GM23338 (cell line): ENCODE data around the gene FN3K. TPM values are rescaled to one million over a fixed set of nuclear protein-coding genes. Genes with fewer than 3 reads are reported as not detected.

Experiments
- ATAC-seq: fragments of 200-7000 bp; cut with Tn5 transposase; 3 replicates; pipeline ENCODE4 v1.9.1; 2020
- DNase-seq: peaks from one replicate; pipeline ENCODE4 v3.0.0-alpha.2; 2015; ENCODE audit warnings: low spot score
- H2AFZ ChIP-seq: fragments of 200-600 bp; sonication (generic); 2 replicates; pipeline ENCODE4 v1.8.0; 2016; ENCODE audit warnings: antibody characterized with exemption, mild to moderate bottlenecking, moderate library complexity
- H3F3A ChIP-seq: fragments of 200-600 bp; sonication (generic); replicated peaks from 2 replicates; pipeline ENCODE4 v1.8.0; 2017; ENCODE audit warnings: antibody characterized with exemption, mixed run types, low read depth
- H3K27ac ChIP-seq: fragments of 200-600 bp; sonication (generic); 2 replicates; pipeline ENCODE4 v1.6.1; 2016; ENCODE audit warnings: low read depth
- H3K27me3 ChIP-seq: fragments of 200-600 bp; sonication (generic); 2 replicates; pipeline ENCODE4 v1.8.0; 2016; ENCODE audit warnings: mild to moderate bottlenecking, mixed run types, moderate library complexity; ENCODE audit not compliant: insufficient read depth
- H3K36me3 ChIP-seq: fragments of 200-600 bp; sonication (generic); 2 replicates; pipeline ENCODE4 v1.8.0; 2016; ENCODE audit warnings: mild to moderate bottlenecking; ENCODE audit not compliant: insufficient read depth
- H3K4me1 ChIP-seq: fragments of 200-600 bp; sonication (generic); 2 replicates; pipeline ENCODE4 v1.8.0; 2016; ENCODE audit warnings: mild to moderate bottlenecking, moderate library complexity; ENCODE audit not compliant: insufficient read depth
- H3K4me2 ChIP-seq: fragments of 200-600 bp; sonication (generic); 2 replicates; pipeline ENCODE4 v1.7.1; 2017; ENCODE audit warnings: mixed run types
- H3K4me3 ChIP-seq: fragments of 200-600 bp; sonication (generic); 2 replicates; pipeline ENCODE4 v1.6.1; 2016; ENCODE audit warnings: mixed run types
- H3K79me2 ChIP-seq: fragments of 200-600 bp; sonication (generic); replicated peaks from 2 replicates; pipeline ENCODE4 v1.8.0; 2017; ENCODE audit warnings: mild to moderate bottlenecking; ENCODE audit not compliant: insufficient read depth
- H3K9me2 ChIP-seq: fragments of 200-600 bp; sonication (generic); 2 replicates; pipeline ENCODE4 v1.8.0; 2017; ENCODE audit not compliant: insufficient read depth
- H4K20me1 ChIP-seq: fragments of 200-600 bp; sonication (generic); replicated peaks from 2 replicates; pipeline ENCODE4 v1.8.0; 2017; ENCODE audit warnings: mild to moderate bottlenecking; ENCODE audit not compliant: insufficient read depth
- H3K27ac Mint-ChIP-seq: 2 replicates; pipeline ENCODE4 v1.8.0; 2020; ENCODE audit warnings: inconsistent platforms, mild to moderate bottlenecking, moderate library complexity, mixed read lengths
- H3K27me3 Mint-ChIP-seq: 3 replicates; pipeline ENCODE4 v1.8.0; 2022; ENCODE audit warnings: low read depth, mild to moderate bottlenecking, moderate library complexity, mixed read lengths, inconsistent platforms; ENCODE audit not compliant: insufficient read depth, poor library complexity
- H3K36me3 Mint-ChIP-seq: 3 replicates; pipeline ENCODE4 v1.8.0; 2021; ENCODE audit warnings: low read depth, mild to moderate bottlenecking, inconsistent platforms, moderate library complexity, mixed read lengths
- H3K4me1 Mint-ChIP-seq: 3 replicates; pipeline ENCODE4 v1.8.0; 2020; ENCODE audit warnings: mild to moderate bottlenecking, inconsistent platforms, mixed read lengths
- H3K4me3 Mint-ChIP-seq: 3 replicates; pipeline ENCODE4 v1.8.0; 2021; ENCODE audit warnings: moderate library complexity, mild to moderate bottlenecking, inconsistent platforms, mixed read lengths
- H3K9me3 Mint-ChIP-seq: 3 replicates; pipeline ENCODE4 v1.8.0; 2020; ENCODE audit warnings: moderate library complexity, mild to moderate bottlenecking, inconsistent platforms, mixed read lengths
- CREB1 ChIP-seq: fragments of 250-450 bp; sonication (Bioruptor Pico); IDR thresholded peaks from 2 replicates; pipeline ENCODE4 v1.5.0; 2020; ENCODE audit warnings: low read depth, mild to moderate bottlenecking, moderate library complexity
- EZH2 ChIP-seq: fragments of 200-600 bp; sonication (generic); IDR thresholded peaks from one replicate; pipeline ENCODE4 v1.8.0; 2017; ENCODE audit warnings: antibody characterized with exemption, mild to moderate bottlenecking, low read depth; ENCODE audit not compliant: unreplicated experiment
- EZH2phosphoT487 ChIP-seq: fragments of 200-600 bp; sonication (generic); IDR thresholded peaks from one replicate; pipeline ENCODE4 v1.8.1; 2018; ENCODE audit warnings: antibody characterized with exemption; ENCODE audit not compliant: unreplicated experiment
- JUNB ChIP-seq: IDR thresholded peaks from one replicate; pipeline ENCODE4 v1.6.1; 2016; ENCODE audit warnings: antibody characterized with exemption; ENCODE audit not compliant: unreplicated experiment
- REST ChIP-seq: IDR thresholded peaks from one replicate; pipeline ENCODE4 v1.6.1; 2018; ENCODE audit warnings: antibody characterized with exemption; ENCODE audit not compliant: unreplicated experiment
- STAT1 ChIP-seq: IDR thresholded peaks from one replicate; pipeline ENCODE4 v1.6.1; 2016; ENCODE audit warnings: antibody characterized with exemption; ENCODE audit not compliant: unreplicated experiment
- ZNF462 ChIP-seq: fragments of 250-450 bp; sonication (Bioruptor Pico); IDR thresholded peaks from 2 replicates; pipeline ENCODE4 v1.5.0; 2020; ENCODE audit warnings: mild to moderate bottlenecking, moderate library complexity
- polyA plus RNA-seq: library from polyadenylated mRNA; unstranded; fragments of >200 nt; fragmentation: Nextera tagmentation; extraction: Ambion mirVana; gene quantifications from 2 replicates; pipeline ENCODE4 v1.2.1, GENCODE V29; 2016
- total RNA-seq: library from RNA; depleted of rRNA; stranded (reverse); fragments of >200 nt; shearing (Covaris generic); gene quantifications from 2 replicates; pipeline ENCODE4 v1.2.3, GENCODE V29; 2014

The FN3K gene
- total and polyA plus RNA-seq, 2 experiments from 2014 or later: 5.3 to 12.9 TPM

- Mint-ChIP-seq H3K27ac (no peak overlapping the region), H3K9me3 (no peaks in the 10 kb centered on the region; the same call in 2 of the 3 replicates), H3K4me1 (peaks cover 9% of the 10 kb centered on the region), H3K27me3 (peaks cover 1% of the 10 kb centered on the region), H3K36me3 (peaks cover 24% of the 10 kb centered on the region), H3K4me3 (no peak overlapping the region)
- Histone ChIP-seq H3F3A (no peaks in the 10 kb centered on the region), H3K4me2 (no peak overlapping the region), H3K9me2 (no peaks in the 10 kb centered on the region), H3K4me1 (peaks cover 4% of the 10 kb centered on the region; the same call in 1 of the 2 replicates), H3K27me3 (0 out of 2 replicates have a peak, but pooled peaks cover 4% of the 10 kb centered on the region), H3K36me3 (no peaks in the 10 kb centered on the region), H3K79me2 (peaks cover 4% of the 10 kb centered on the region; the same call in 1 of the 2 replicates), H2AFZ (no peak overlapping the region), H3K27ac (no peak overlapping the region), H3K4me3 (no peak overlapping the region), H4K20me1 (no peaks in the 10 kb centered on the region)
- no peak for ATAC-seq
- DNase-seq: no peak
- TF ChIP-seq ZNF462 (CRISPR knock-in tag) (no peak), CREB1 (CRISPR knock-in tag) (no peak), STAT1 (no peak), EZH2 (no peak), JUNB (no peak), REST (no peak), EZH2phosphoT487 (no peak)
Observed at GRCh38 chr17:82718986-82719685, 16.3 kb upstream of the FN3K start.
